Mesendoderm (in vitro differentiated cells): ENCODE data around the gene WNT5B.

Experiments
- DNase-seq: peaks from one replicate; pipeline ENCODE4 v3.0.0; 2013
- H2AK5ac ChIP-seq: 2 replicates; pipeline ENCODE4 v1.6.1; 2013; ENCODE audit warnings: low read length, inconsistent platforms
- H2BK120ac ChIP-seq: 2 replicates; pipeline ENCODE4 v1.6.1; 2013; ENCODE audit warnings: low read depth, mild to moderate bottlenecking, low read length, moderate library complexity, mixed read lengths
- H2BK15ac ChIP-seq: replicated peaks from 2 replicates; pipeline ENCODE4 v1.6.1; 2013; ENCODE audit warnings: low read depth, mild to moderate bottlenecking, moderate library complexity
- H2BK5ac ChIP-seq: 2 replicates; pipeline ENCODE4 v1.6.1; 2013; ENCODE audit warnings: low read length, inconsistent platforms
- H3K18ac ChIP-seq: 2 replicates; pipeline ENCODE4 v1.6.1; 2013; ENCODE audit warnings: mild to moderate bottlenecking, low read length, mixed read lengths
- H3K23ac ChIP-seq: one replicate; pipeline ENCODE4 v1.6.1; 2013; ENCODE audit warnings: low read length
- H3K27ac ChIP-seq: 2 replicates; pipeline ENCODE4 v1.5.1; 2013; ENCODE audit warnings: low read depth, mild to moderate bottlenecking, inconsistent platforms, low read length, moderate library complexity
- H3K27me3 ChIP-seq: 2 replicates; pipeline ENCODE4 v1.6.1; 2013; ENCODE audit warnings: low read length, control low read depth, mild to moderate bottlenecking, inconsistent platforms; ENCODE audit not compliant: insufficient read depth, poor library complexity
- H3K36me3 ChIP-seq: 2 replicates; pipeline ENCODE4 v1.6.1; 2013; ENCODE audit warnings: low read length, inconsistent platforms; ENCODE audit not compliant: control insufficient read depth, insufficient read depth
- H3K4ac ChIP-seq: one replicate; pipeline ENCODE4 v1.6.1; 2013; ENCODE audit warnings: low read depth, mild to moderate bottlenecking, low read length, moderate library complexity
- H3K4me1 ChIP-seq: 2 replicates; pipeline ENCODE4 v1.6.1; 2013; ENCODE audit warnings: low read depth, low read length, inconsistent platforms; ENCODE audit not compliant: control insufficient read depth
- H3K4me2 ChIP-seq: 2 replicates; pipeline ENCODE4 v1.6.1; 2013; ENCODE audit warnings: low read length
- H3K4me3 ChIP-seq: 2 replicates; pipeline ENCODE4 v1.5.1; 2013; ENCODE audit warnings: mild to moderate bottlenecking, low read length
- H3K56ac ChIP-seq: one replicate; pipeline ENCODE4 v1.6.1; 2013; ENCODE audit warnings: low read length
- H3K79me1 ChIP-seq: 2 replicates; pipeline ENCODE4 v1.6.1; 2013; ENCODE audit warnings: low read length, inconsistent platforms
- H3K79me2 ChIP-seq: 2 replicates; pipeline ENCODE4 v1.6.1; 2013; ENCODE audit warnings: mild to moderate bottlenecking, low read length; ENCODE audit not compliant: control insufficient read depth, insufficient read depth
- H3K9ac ChIP-seq: 2 replicates; pipeline ENCODE4 v1.6.1; 2013; ENCODE audit warnings: low read length, inconsistent platforms
- H4K5ac ChIP-seq: one replicate; pipeline ENCODE4 v1.6.1; 2013; ENCODE audit warnings: low read length
- H4K8ac ChIP-seq: one replicate; pipeline ENCODE4 v1.6.1; 2013; ENCODE audit warnings: low read depth, mild to moderate bottlenecking, control low read depth, low read length, moderate library complexity
- WGBS: extraction: QIAGEN DNeasy Blood & Tissue Kit; methylation state at CpG from one replicate; pipeline ENCODE4 v1.1.7; 2013; ENCODE audit warnings: low lambda C conversion rate, missing lambda C conversion rate; ENCODE audit not compliant: insufficient coverage; ENCODE audit errors: extremely low coverage; 5-methylcytosine and 5-hydroxymethylcytosine counted together

Gene WNT5B

GRCh38 chr12:1640328-1641234 is 11.6 kb downstream of the WNT5B start:
- no peak for DNase-seq
- H2BK5ac ChIP-seq: no peak overlapping the region
- H3K56ac ChIP-seq: no peak overlapping the region
- H4K8ac ChIP-seq: no peak overlapping the region
- no peaks in the 10 kb centered on the region for H3K79me2 ChIP-seq
- H3K4me2 ChIP-seq: no peak overlapping the region
- no peak overlapping the region for H2BK15ac ChIP-seq
- H3K4ac ChIP-seq: no peak overlapping the region
- no peaks in the 10 kb centered on the region for H3K79me1 ChIP-seq
- no CpG with 5 or more reads among the region's 18 CpGs for WGBS
- no peak overlapping the region for H4K5ac ChIP-seq
- no peak overlapping the region for H3K18ac ChIP-seq
- H3K27ac ChIP-seq: no peak overlapping the region
- H2BK120ac ChIP-seq: no peak overlapping the region
- no peak overlapping the region for H3K4me3 ChIP-seq
- no peak overlapping the region for H2AK5ac ChIP-seq
- H3K9ac ChIP-seq: no peak overlapping the region
- H3K27me3 ChIP-seq: no peaks in the 10 kb centered on the region
- H3K23ac ChIP-seq: no peak overlapping the region
- no peaks in the 10 kb centered on the region for H3K4me1 ChIP-seq
- H3K36me3 ChIP-seq: no peaks in the 10 kb centered on the region

DNA sequence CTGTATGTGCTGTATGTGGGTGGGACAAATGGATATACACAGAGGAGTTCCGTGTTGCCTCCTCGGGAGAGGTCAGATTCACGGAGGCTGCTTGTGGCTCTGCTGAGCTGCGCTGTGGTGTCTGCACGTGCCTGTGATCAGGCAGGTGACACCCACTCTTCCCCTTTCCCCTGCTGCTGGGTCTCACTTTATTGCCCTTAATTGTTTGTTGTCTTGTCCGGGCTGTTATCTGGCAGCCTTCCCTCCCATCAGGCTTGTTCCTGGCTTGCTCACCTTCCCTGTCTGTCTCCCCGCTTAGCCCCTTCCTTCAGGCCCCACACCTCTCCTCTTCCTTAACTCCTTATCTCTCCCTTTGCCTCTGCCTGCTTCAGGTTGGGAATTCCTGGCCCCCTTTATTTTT is 13.5 kb downstream of the WNT5B start:
- Histone ChIP-seq H3K56ac (peak overlapping the region; percentile 75), H2BK15ac (no peak overlapping the region), H4K5ac (no peak overlapping the region), H2AK5ac (no peak overlapping the region), H3K4me1 (no peaks in the 10 kb centered on the region), H3K9ac (no peak overlapping the region), H3K27me3 (no peaks in the 10 kb centered on the region), H3K79me1 (no peaks in the 10 kb centered on the region), H3K36me3 (peaks cover 1% of the 10 kb centered on the region), H3K27ac (peak overlapping the region; percentile 20), H4K8ac (no peak overlapping the region), H3K4me3 (no peak overlapping the region), H3K23ac (no peak overlapping the region), H3K18ac (no peak overlapping the region), H3K4me2 (no peak overlapping the region), H3K79me2 (no peaks in the 10 kb centered on the region), H3K4ac (no peak overlapping the region), H2BK120ac (no peak overlapping the region), H2BK5ac (peak overlapping the region; percentile 33)
- no CpG with 5 or more reads among the region's 7 CpGs for WGBS
- peak; percentile 81 for DNase-seq

DNA sequence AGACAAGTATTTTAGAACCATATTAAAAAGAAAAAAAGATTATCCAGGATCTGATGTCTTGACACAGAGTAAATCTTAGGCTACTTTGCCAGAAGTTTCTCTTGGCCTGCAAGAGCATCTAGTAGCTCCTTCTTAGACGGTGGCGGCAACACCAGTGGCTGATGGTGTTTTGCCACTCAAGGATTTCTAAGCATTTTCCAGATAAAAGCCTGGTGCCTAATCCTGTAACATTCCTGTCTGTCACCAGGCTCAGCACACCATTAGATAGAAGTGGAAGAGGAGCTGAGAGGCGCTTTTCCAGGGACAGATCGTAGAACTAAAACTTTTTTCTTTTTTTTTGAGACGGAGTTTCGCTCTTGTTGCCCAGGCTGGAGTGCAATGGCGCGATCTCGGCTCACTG is 14.0 kb downstream of the WNT5B start:
- Histone ChIP-seq H3K4ac (no peak overlapping the region), H2BK15ac (no peak overlapping the region), H3K4me2 (no peak overlapping the region), H3K4me3 (no peak overlapping the region), H4K5ac (no peak overlapping the region), H3K36me3 (peaks cover 1% of the 10 kb centered on the region), H4K8ac (no peak overlapping the region), H3K27me3 (no peaks in the 10 kb centered on the region), H3K27ac (peak overlapping the region; percentile 20), H2AK5ac (no peak overlapping the region), H3K9ac (no peak overlapping the region), H3K4me1 (no peaks in the 10 kb centered on the region), H2BK120ac (no peak overlapping the region), H2BK5ac (no peak overlapping the region), H3K79me2 (no peaks in the 10 kb centered on the region), H3K79me1 (no peaks in the 10 kb centered on the region), H3K23ac (no peak overlapping the region), H3K56ac (no peak overlapping the region), H3K18ac (no peak overlapping the region)
- no CpG with 5 or more reads among the region's 9 CpGs for WGBS
- DNase-seq: peak; percentile 72

- H4K5ac ChIP-seq: no peak overlapping the region
- H3K27ac ChIP-seq: no peak overlapping the region
- no peaks in the 10 kb centered on the region for H3K79me2 ChIP-seq
- H3K4me3 ChIP-seq: no peak overlapping the region
- H2BK15ac ChIP-seq: no peak overlapping the region
- H3K27me3 ChIP-seq: no peaks in the 10 kb centered on the region
- no peak overlapping the region for H3K56ac ChIP-seq
- no peaks in the 10 kb centered on the region for H3K79me1 ChIP-seq
- no peak overlapping the region for H3K4ac ChIP-seq
- H2BK5ac ChIP-seq: no peak overlapping the region
- no peak overlapping the region for H2AK5ac ChIP-seq
- WGBS: no CpG with 5 or more reads among the region's 7 CpGs
- no peaks in the 10 kb centered on the region for H3K4me1 ChIP-seq
- H3K18ac ChIP-seq: no peak overlapping the region
- no peak for DNase-seq
- H3K4me2 ChIP-seq: no peak overlapping the region
- H4K8ac ChIP-seq: no peak overlapping the region
- H3K36me3 ChIP-seq: peaks cover 1% of the 10 kb centered on the region
- no peak overlapping the region for H3K9ac ChIP-seq
- no peak overlapping the region for H3K23ac ChIP-seq
- H2BK120ac ChIP-seq: no peak overlapping the region
Observed at GRCh38 chr12:1643905-1644533, 15.0 kb downstream of the WNT5B start.

DNA sequence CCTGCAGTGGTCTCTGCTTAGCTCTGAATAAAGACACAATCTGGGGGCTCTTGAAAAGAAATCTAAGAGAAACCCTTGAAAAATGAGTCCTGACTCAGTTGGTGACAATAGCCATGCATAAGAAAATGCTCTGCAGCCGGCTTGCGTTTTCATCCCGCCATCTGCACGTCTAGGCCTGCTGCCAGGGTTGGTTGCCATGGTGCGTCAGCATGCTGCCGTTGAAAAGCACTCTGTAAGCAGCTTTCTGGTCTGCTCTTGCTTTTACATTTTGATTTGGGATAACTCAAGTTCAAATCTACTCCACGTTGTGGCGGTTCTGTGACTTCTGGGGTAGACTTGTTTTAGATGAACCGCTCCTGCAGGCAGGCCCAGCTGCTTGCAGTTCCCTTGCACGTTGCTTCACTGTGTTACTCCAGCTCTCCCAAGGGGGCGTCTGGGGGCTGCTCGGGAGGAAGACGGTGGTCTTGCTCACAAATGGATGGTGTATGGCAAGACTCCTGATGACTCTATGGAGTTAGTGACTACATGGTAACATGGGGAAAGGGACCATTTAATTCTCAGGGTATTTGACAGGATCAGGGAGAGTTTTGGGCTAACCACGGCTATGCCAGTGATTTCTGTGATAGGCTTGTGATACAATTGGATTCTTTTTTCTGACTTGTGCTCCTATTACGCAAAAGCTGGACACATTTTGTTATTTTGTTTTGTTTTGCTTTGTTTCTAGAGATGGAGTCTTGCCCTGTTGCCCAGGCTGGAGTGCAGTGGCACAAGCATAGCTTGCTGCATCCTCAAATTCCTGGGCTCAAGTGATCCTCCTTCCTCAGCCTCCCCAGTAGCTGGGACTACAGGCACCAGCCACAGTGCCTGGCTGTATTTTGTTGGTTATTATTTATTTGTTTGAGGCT is 15.8 kb downstream of the WNT5B start:
- H3K27ac ChIP-seq: no peak overlapping the region

More for the DNA sequence above, 15.8 kb downstream of the WNT5B start:
- no CpG with 5 or more reads among the region's 15 CpGs for WGBS
- H2AK5ac ChIP-seq: no peak overlapping the region
- H3K9ac ChIP-seq: no peak overlapping the region
- no peaks in the 10 kb centered on the region for H3K79me1 ChIP-seq
- H3K27me3 ChIP-seq: no peaks in the 10 kb centered on the region
- H2BK5ac ChIP-seq: no peak overlapping the region
- H3K23ac ChIP-seq: no peak overlapping the region
- no peak overlapping the region for H2BK120ac ChIP-seq
- H3K18ac ChIP-seq: no peak overlapping the region
- H3K4me3 ChIP-seq: no peak overlapping the region
- no peak overlapping the region for H3K4ac ChIP-seq
- H3K36me3 ChIP-seq: peaks cover 1% of the 10 kb centered on the region
- DNase-seq: no peak
- H2BK15ac ChIP-seq: no peak overlapping the region
- no peak overlapping the region for H3K4me2 ChIP-seq
- no peaks in the 10 kb centered on the region for H3K79me2 ChIP-seq
- no peaks in the 10 kb centered on the region for H3K4me1 ChIP-seq
- H4K5ac ChIP-seq: no peak overlapping the region
- H4K8ac ChIP-seq: no peak overlapping the region
- peak overlapping the region; percentile 2 for H3K56ac ChIP-seq
